Measurements from ENCODE around the gene UBE3C. TPM values are rescaled to one million over a fixed set of nuclear protein-coding genes. Genes with fewer than 3 reads are reported as not detected.
"Not testable (repeated sequence)": the region's sequence is repeated elsewhere in the genome, so short reads cannot be mapped to it uniquely, and the experiment has no call there.

The UBE3C gene
- total RNA-seq, 1 experiment from 2014 or later: 84.8 TPM

- no peak overlapping the region for H3K4me2 ChIP-seq (ENCODE audit: low read depth, low read length, poor library complexity, severe bottlenecking)
- H2AFZ ChIP-seq (ENCODE audit: low read length): no peak overlapping the region
- no peak for DNase-seq
- H3K9me3 ChIP-seq (ENCODE audit: low read length): no peaks in the 10 kb centered on the region
- no peaks in the 10 kb centered on the region for H3K27me3 ChIP-seq (ENCODE audit: low read length)
- H3K4me3 ChIP-seq (ENCODE audit: low read length): no peak overlapping the region
- H3K4me1 ChIP-seq (ENCODE audit: low read length): peaks cover 32% of the 10 kb centered on the region
- H3K9ac ChIP-seq (ENCODE audit: low read length): no peak overlapping the region
- H3K9me2 ChIP-seq (replicated peaks; ENCODE audit: insufficient read depth, low read length): no peaks in the 10 kb centered on the region
- H3K79me2 ChIP-seq (ENCODE audit: low read length): peaks cover 100% of the 10 kb centered on the region
- H3K36me3 ChIP-seq (ENCODE audit: insufficient read depth, low read length): peaks cover 33% of the 10 kb centered on the region
- no peak overlapping the region for H3K27ac ChIP-seq (ENCODE audit: low read length)
- peaks cover 67% of the 10 kb centered on the region for H4K20me1 ChIP-seq (ENCODE audit: insufficient read depth, low read depth, low read length)
Measured at GRCh38 chr7:157150882-157151281, 12.2 kb downstream of the UBE3C start.

- H4K20me1 ChIP-seq (ENCODE audit: insufficient read depth, low read depth, low read length): peaks cover 58% of the 10 kb centered on the region
Measured at GRCh38 chr7:157151626-157152339, 13.1 kb downstream of the UBE3C start.

GRCh38 chr7:157152391-157152937, 13.7 kb downstream of the UBE3C start:
- no peak for DNase-seq
- peaks cover 100% of the 10 kb centered on the region for H3K79me2 ChIP-seq (ENCODE audit: low read length)
- no peak overlapping the region for H3K4me3 ChIP-seq (ENCODE audit: low read length)
- no peak overlapping the region for H2AFZ ChIP-seq (ENCODE audit: low read length)
- H3K9me2 ChIP-seq (replicated peaks; ENCODE audit: insufficient read depth, low read length): no peaks in the 10 kb centered on the region
- H3K4me1 ChIP-seq (ENCODE audit: low read length): peaks cover 34% of the 10 kb centered on the region
- H3K36me3 ChIP-seq (ENCODE audit: insufficient read depth, low read length): peaks cover 37% of the 10 kb centered on the region
- H3K27ac ChIP-seq (ENCODE audit: low read length): no peak overlapping the region
- H3K9ac ChIP-seq (ENCODE audit: low read length): no peak overlapping the region
- no peaks in the 10 kb centered on the region for H3K27me3 ChIP-seq (ENCODE audit: low read length)
- H4K20me1 ChIP-seq (ENCODE audit: insufficient read depth, low read depth, low read length): peaks cover 51% of the 10 kb centered on the region
- H3K4me2 ChIP-seq (ENCODE audit: low read depth, low read length, poor library complexity, severe bottlenecking): no peak overlapping the region
- no peaks in the 10 kb centered on the region for H3K9me3 ChIP-seq (ENCODE audit: low read length)

More at GRCh38 chr7:157151626-157152339, 13.1 kb downstream of the UBE3C start:
- Histone ChIP-seq H3K4me3 (ENCODE audit: low read length) (no peak overlapping the region), H3K27me3 (ENCODE audit: low read length) (no peaks in the 10 kb centered on the region), H3K9me3 (ENCODE audit: low read length) (no peaks in the 10 kb centered on the region), H3K9ac (ENCODE audit: low read length) (no peak overlapping the region), H3K79me2 (ENCODE audit: low read length) (peaks cover 100% of the 10 kb centered on the region), H3K27ac (ENCODE audit: low read length) (no peak overlapping the region), H3K36me3 (ENCODE audit: insufficient read depth, low read length) (peaks cover 36% of the 10 kb centered on the region), H3K4me1 (ENCODE audit: low read length) (peaks cover 34% of the 10 kb centered on the region), H3K9me2 (replicated peaks; ENCODE audit: insufficient read depth, low read length) (no peaks in the 10 kb centered on the region), H3K4me2 (ENCODE audit: low read depth, low read length, poor library complexity, severe bottlenecking) (no peak overlapping the region), H2AFZ (ENCODE audit: low read length) (no peak overlapping the region)
- DNase-seq: no peak

GRCh38 chr7:157153260-157153659, 14.5 kb downstream of the UBE3C start:
- no peaks in the 10 kb centered on the region for H3K9me3 ChIP-seq (ENCODE audit: low read length)
- H3K4me1 ChIP-seq (ENCODE audit: low read length): peaks cover 34% of the 10 kb centered on the region
- no peak overlapping the region for H3K9ac ChIP-seq (ENCODE audit: low read length)
- no peaks in the 10 kb centered on the region for H3K27me3 ChIP-seq (ENCODE audit: low read length)
- H3K79me2 ChIP-seq (ENCODE audit: low read length): peaks cover 99% of the 10 kb centered on the region
- no peak for DNase-seq
- peaks cover 37% of the 10 kb centered on the region for H3K36me3 ChIP-seq (ENCODE audit: insufficient read depth, low read length)
- no peaks in the 10 kb centered on the region for H3K9me2 ChIP-seq (replicated peaks; ENCODE audit: insufficient read depth, low read length)
- no peak overlapping the region for H2AFZ ChIP-seq (ENCODE audit: low read length)
- no peak overlapping the region for H3K4me2 ChIP-seq (ENCODE audit: low read depth, low read length, poor library complexity, severe bottlenecking)
- no peak overlapping the region for H3K4me3 ChIP-seq (ENCODE audit: low read length)
- peaks cover 43% of the 10 kb centered on the region for H4K20me1 ChIP-seq (ENCODE audit: insufficient read depth, low read depth, low read length)
- H3K27ac ChIP-seq (ENCODE audit: low read length): no peak overlapping the region

- no peak overlapping the region for H3K9ac ChIP-seq (ENCODE audit: low read length)
- H2AFZ ChIP-seq (ENCODE audit: low read length): no peak overlapping the region
- H3K27me3 ChIP-seq (ENCODE audit: low read length): no peaks in the 10 kb centered on the region
- DNase-seq: no peak
- no peak overlapping the region for H3K4me3 ChIP-seq (ENCODE audit: low read length)
- H3K4me2 ChIP-seq (ENCODE audit: low read depth, low read length, poor library complexity, severe bottlenecking): no peak overlapping the region
- H3K9me2 ChIP-seq (replicated peaks; ENCODE audit: insufficient read depth, low read length): no peaks in the 10 kb centered on the region
- H3K4me1 ChIP-seq (ENCODE audit: low read length): peaks cover 32% of the 10 kb centered on the region
- no peaks in the 10 kb centered on the region for H3K9me3 ChIP-seq (ENCODE audit: low read length)
- peaks cover 29% of the 10 kb centered on the region; the same call in 1 of the 2 replicates for H4K20me1 ChIP-seq (ENCODE audit: insufficient read depth, low read depth, low read length)
- H3K27ac ChIP-seq (ENCODE audit: low read length): no peak overlapping the region
- peaks cover 39% of the 10 kb centered on the region for H3K36me3 ChIP-seq (ENCODE audit: insufficient read depth, low read length)
- peaks cover 99% of the 10 kb centered on the region for H3K79me2 ChIP-seq (ENCODE audit: low read length)
Measured at GRCh38 chr7:157155959-157156358, 17.2 kb downstream of the UBE3C start.

GRCh38 chr7:157158400-157158799, 19.7 kb downstream of the UBE3C start:
- no peak overlapping the region for H2AFZ ChIP-seq (ENCODE audit: low read length)
- H3K79me2 ChIP-seq (ENCODE audit: low read length): peaks cover 97% of the 10 kb centered on the region
- no peak overlapping the region for H3K9ac ChIP-seq (ENCODE audit: low read length)
- no peaks in the 10 kb centered on the region for H3K9me3 ChIP-seq (ENCODE audit: low read length)
- DNase-seq: no peak
- no peak overlapping the region for H3K27ac ChIP-seq (ENCODE audit: low read length)
- H3K27me3 ChIP-seq (ENCODE audit: low read length): no peaks in the 10 kb centered on the region
- no peak overlapping the region for H3K4me2 ChIP-seq (ENCODE audit: low read depth, low read length, poor library complexity, severe bottlenecking)
- no peaks in the 10 kb centered on the region for H3K9me2 ChIP-seq (replicated peaks; ENCODE audit: insufficient read depth, low read length)
- peaks cover 41% of the 10 kb centered on the region for H3K36me3 ChIP-seq (ENCODE audit: insufficient read depth, low read length)
- H4K20me1 ChIP-seq (ENCODE audit: insufficient read depth, low read depth, low read length): peaks cover 13% of the 10 kb centered on the region; the same call in 1 of the 2 replicates
- peaks cover 26% of the 10 kb centered on the region for H3K4me1 ChIP-seq (ENCODE audit: low read length)
- H3K4me3 ChIP-seq (ENCODE audit: low read length): no peak overlapping the region

GRCh38 chr7:157159537-157159936, 20.8 kb downstream of the UBE3C start:
- not testable (repeated sequence) for H3K27me3 ChIP-seq (ENCODE audit: low read length); H3K9me2 ChIP-seq (replicated peaks; ENCODE audit: insufficient read depth, low read length); H3K27ac ChIP-seq (ENCODE audit: low read length); H3K4me2 ChIP-seq (ENCODE audit: low read depth, low read length, poor library complexity, severe bottlenecking); H2AFZ ChIP-seq (ENCODE audit: low read length); DNase-seq; H3K4me3 ChIP-seq (ENCODE audit: low read length); H3K9ac ChIP-seq (ENCODE audit: low read length); H3K9me3 ChIP-seq (ENCODE audit: low read length); H4K20me1 ChIP-seq (ENCODE audit: insufficient read depth, low read depth, low read length)
- Histone ChIP-seq H3K4me1 (ENCODE audit: low read length) (peaks cover 16% of the 10 kb centered on the region), H3K36me3 (ENCODE audit: insufficient read depth, low read length) (peaks cover 46% of the 10 kb centered on the region), H3K79me2 (ENCODE audit: low read length) (peaks cover 97% of the 10 kb centered on the region)

- H2AFZ ChIP-seq (ENCODE audit: low read length): no peak overlapping the region
- H4K20me1 ChIP-seq (ENCODE audit: insufficient read depth, low read depth, low read length): peaks cover 8% of the 10 kb centered on the region; the same call in 1 of the 2 replicates
- no peak for DNase-seq
- no peaks in the 10 kb centered on the region for H3K9me2 ChIP-seq (replicated peaks; ENCODE audit: insufficient read depth, low read length)
- no peak overlapping the region for H3K4me2 ChIP-seq (ENCODE audit: low read depth, low read length, poor library complexity, severe bottlenecking)
- no peak overlapping the region for H3K27ac ChIP-seq (ENCODE audit: low read length)
- peaks cover 51% of the 10 kb centered on the region for H3K36me3 ChIP-seq (ENCODE audit: insufficient read depth, low read length)
- no peaks in the 10 kb centered on the region for H3K27me3 ChIP-seq (ENCODE audit: low read length)
- H3K4me1 ChIP-seq (ENCODE audit: low read length): peaks cover 7% of the 10 kb centered on the region
- H3K9me3 ChIP-seq (ENCODE audit: low read length): peaks cover 3% of the 10 kb centered on the region; the same call in 1 of the 2 replicates
- H3K9ac ChIP-seq (ENCODE audit: low read length): no peak overlapping the region
- H3K4me3 ChIP-seq (ENCODE audit: low read length): no peak overlapping the region
- peaks cover 97% of the 10 kb centered on the region for H3K79me2 ChIP-seq (ENCODE audit: low read length)
Measured at GRCh38 chr7:157160433-157160832, 21.7 kb downstream of the UBE3C start.

Data from Karpas-422 (cell line).